Loucy (cell line): ENCODE measurements around the gene NAA30.

Source experiments
- H2AFZ ChIP-seq: fragments of 200-600 bp; sonication (generic); 2 replicates; pipeline ENCODE4 v1.6.0; 2016; ENCODE audit warnings: antibody characterized with exemption, mild to moderate bottlenecking, low read length, moderate library complexity
- H3F3A ChIP-seq: fragments of 200-600 bp; 2 replicates; pipeline ENCODE4 v1.6.0; 2016; ENCODE audit warnings: antibody characterized with exemption, low read depth, mild to moderate bottlenecking
- H3K27me3 ChIP-seq: fragments of 200-600 bp; sonication (generic); 2 replicates; pipeline ENCODE4 v1.6.1; 2014; ENCODE audit warnings: low read length, mild to moderate bottlenecking; ENCODE audit not compliant: insufficient read depth, poor library complexity, severe bottlenecking
- H3K36me3 ChIP-seq: fragments of 200-600 bp; sonication (generic); 2 replicates; pipeline ENCODE4 v1.6.1; 2016; ENCODE audit warnings: low read length; ENCODE audit not compliant: insufficient read depth
- H3K4me1 ChIP-seq: fragments of 200-600 bp; sonication (generic); 2 replicates; pipeline ENCODE4 v1.5.1; 2014; ENCODE audit warnings: low read length, mild to moderate bottlenecking; ENCODE audit not compliant: insufficient read depth, poor library complexity, severe bottlenecking
- H3K4me2 ChIP-seq: fragments of 200-600 bp; sonication (generic); 2 replicates; pipeline ENCODE4 v1.6.0; 2014; ENCODE audit warnings: antibody characterized with exemption, low read length, low read depth, mild to moderate bottlenecking; ENCODE audit not compliant: poor library complexity, severe bottlenecking
- H3K4me3 ChIP-seq: fragments of 200-600 bp; sonication (generic); 2 replicates; pipeline ENCODE4 v1.5.1; 2014; ENCODE audit warnings: low read length, mild to moderate bottlenecking, mixed read lengths; ENCODE audit not compliant: poor library complexity, severe bottlenecking
- H3K79me2 ChIP-seq: fragments of 200-600 bp; sonication (generic); 2 replicates; pipeline ENCODE4 v1.6.1; 2014; ENCODE audit warnings: low read length; ENCODE audit not compliant: insufficient read depth
- H3K9ac ChIP-seq: fragments of 200-600 bp; sonication (generic); 2 replicates; pipeline ENCODE4 v1.6.0; 2014; ENCODE audit warnings: mild to moderate bottlenecking, low read depth, low read length, moderate library complexity; ENCODE audit not compliant: poor library complexity, severe bottlenecking
- H3K9me2 ChIP-seq: fragments of 200-600 bp; sonication (generic); replicated peaks from 2 replicates; pipeline ENCODE4 v1.6.1; 2016; ENCODE audit warnings: low read depth, low read length, mixed read lengths
- H3K9me3 ChIP-seq: fragments of 200-600 bp; sonication (generic); 2 replicates; pipeline ENCODE4 v1.6.1; 2014; ENCODE audit warnings: mild to moderate bottlenecking, antibody characterized with exemption, low read length, low read depth; ENCODE audit not compliant: insufficient read depth
- H4K20me1 ChIP-seq: fragments of 200-600 bp; sonication (generic); 2 replicates; pipeline ENCODE4 v1.6.0; 2014; ENCODE audit warnings: antibody characterized with exemption, low read length, mild to moderate bottlenecking; ENCODE audit not compliant: insufficient read depth, poor library complexity, severe bottlenecking
- EZH2phosphoT487 ChIP-seq: fragments of 200-600 bp; IDR thresholded peaks from 2 replicates; pipeline ENCODE4 v1.6.1; 2018; ENCODE audit warnings: antibody characterized with exemption, mild to moderate bottlenecking, moderate library complexity, borderline replicate concordance
- TF ChIP-seq, protein P1 (sequence below): fragments of 200-600 bp; sonication (generic); conservative IDR thresholded peaks from 2 replicates; pipeline ENCODE4 v1.5.1; 2014; ENCODE audit warnings: mild to moderate bottlenecking, antibody characterized with exemption, low read length

Gene NAA30

GRCh38 chr14:57375156-57375555 lies 15.2 kb upstream of the NAA30 start:
- no peak overlapping the region for H2AFZ ChIP-seq
- H3F3A ChIP-seq: no peaks in the 10 kb centered on the region
- no peaks in the 10 kb centered on the region for H4K20me1 ChIP-seq
- no peak overlapping the region for H3K4me3 ChIP-seq
- H3K4me2 ChIP-seq: no peak overlapping the region
- H3K9ac ChIP-seq: no peak overlapping the region
- no peaks in the 10 kb centered on the region for H3K27me3 ChIP-seq
- H3K79me2 ChIP-seq: no peaks in the 10 kb centered on the region
- no peaks in the 10 kb centered on the region for H3K9me3 ChIP-seq
- TF ChIP-seq, protein P1, sequence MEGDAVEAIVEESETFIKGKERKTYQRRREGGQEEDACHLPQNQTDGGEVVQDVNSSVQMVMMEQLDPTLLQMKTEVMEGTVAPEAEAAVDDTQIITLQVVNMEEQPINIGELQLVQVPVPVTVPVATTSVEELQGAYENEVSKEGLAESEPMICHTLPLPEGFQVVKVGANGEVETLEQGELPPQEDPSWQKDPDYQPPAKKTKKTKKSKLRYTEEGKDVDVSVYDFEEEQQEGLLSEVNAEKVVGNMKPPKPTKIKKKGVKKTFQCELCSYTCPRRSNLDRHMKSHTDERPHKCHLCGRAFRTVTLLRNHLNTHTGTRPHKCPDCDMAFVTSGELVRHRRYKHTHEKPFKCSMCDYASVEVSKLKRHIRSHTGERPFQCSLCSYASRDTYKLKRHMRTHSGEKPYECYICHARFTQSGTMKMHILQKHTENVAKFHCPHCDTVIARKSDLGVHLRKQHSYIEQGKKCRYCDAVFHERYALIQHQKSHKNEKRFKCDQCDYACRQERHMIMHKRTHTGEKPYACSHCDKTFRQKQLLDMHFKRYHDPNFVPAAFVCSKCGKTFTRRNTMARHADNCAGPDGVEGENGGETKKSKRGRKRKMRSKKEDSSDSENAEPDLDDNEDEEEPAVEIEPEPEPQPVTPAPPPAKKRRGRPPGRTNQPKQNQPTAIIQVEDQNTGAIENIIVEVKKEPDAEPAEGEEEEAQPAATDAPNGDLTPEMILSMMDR: no peak
- no peak for TF ChIP-seq EZH2phosphoT487
- H3K4me1 ChIP-seq: peaks cover 2% of the 10 kb centered on the region
- H3K36me3 ChIP-seq: no peaks in the 10 kb centered on the region
- H3K9me2 ChIP-seq: no peaks in the 10 kb centered on the region

DNA sequence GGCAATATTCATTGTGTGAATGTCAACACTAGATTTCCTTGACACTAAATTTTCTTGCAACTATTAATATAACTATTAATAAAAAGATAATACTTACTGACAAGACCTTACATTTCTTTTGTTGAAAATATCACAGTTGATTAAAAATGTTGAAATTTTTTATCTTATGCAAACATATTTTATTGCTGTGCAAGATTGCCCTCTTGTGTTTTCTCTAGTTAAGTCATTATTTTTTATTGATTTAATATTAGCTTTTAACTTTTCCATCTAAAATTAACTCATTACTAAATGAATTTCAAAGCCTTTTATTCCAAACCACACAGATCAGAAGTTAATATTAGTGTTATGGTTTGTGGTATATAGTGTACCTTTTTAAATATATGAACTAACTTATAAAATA lies 11.7 kb upstream of the NAA30 start:
- H3K36me3 ChIP-seq: no peaks in the 10 kb centered on the region
- no peak overlapping the region for H3K4me3 ChIP-seq
- H3F3A ChIP-seq: no peaks in the 10 kb centered on the region
- H3K79me2 ChIP-seq: no peaks in the 10 kb centered on the region
- no peak overlapping the region for H3K4me2 ChIP-seq
- no peak overlapping the region for H3K9ac ChIP-seq
- H3K9me3 ChIP-seq: no peaks in the 10 kb centered on the region
- H3K27me3 ChIP-seq: no peaks in the 10 kb centered on the region
- TF ChIP-seq, protein P1: no peak; the same call in 1 of the 2 replicates
- no peak for TF ChIP-seq EZH2phosphoT487
- no peaks in the 10 kb centered on the region for H4K20me1 ChIP-seq
- H3K4me1 ChIP-seq: peaks cover 2% of the 10 kb centered on the region
- H3K9me2 ChIP-seq: no peaks in the 10 kb centered on the region
- no peak overlapping the region for H2AFZ ChIP-seq

DNA sequence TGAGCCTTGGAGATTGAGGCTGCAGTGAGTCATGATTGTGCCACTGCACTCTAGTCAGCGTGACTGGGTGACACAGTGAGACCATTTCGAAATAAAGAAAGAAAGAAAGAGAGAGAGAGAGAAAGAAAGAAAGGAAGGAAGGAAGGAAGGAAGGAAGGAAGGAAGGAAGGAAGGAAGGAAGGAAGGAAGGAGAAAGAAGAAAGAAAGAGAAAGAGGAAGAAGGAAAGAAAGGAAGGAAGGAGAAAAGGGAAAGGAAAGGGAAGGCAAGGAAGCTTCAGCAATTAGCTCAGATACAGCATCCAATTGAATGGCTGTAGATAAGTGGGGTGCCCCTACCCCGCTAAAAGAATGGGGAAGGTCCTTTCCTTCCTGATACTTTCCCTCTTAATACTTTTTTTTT lies 9.5 kb upstream of the NAA30 start:
- Histone ChIP-seq H4K20me1 (no peaks in the 10 kb centered on the region), H3K27me3 (no peaks in the 10 kb centered on the region), H3K4me3 (no peak overlapping the region), H2AFZ (peak overlapping the region; percentile 61), H3K79me2 (no peaks in the 10 kb centered on the region), H3K4me2 (no peak overlapping the region), H3K9ac (no peak overlapping the region), H3K36me3 (no peaks in the 10 kb centered on the region), H3K4me1 (no peaks in the 10 kb centered on the region), H3K9me2 (no peaks in the 10 kb centered on the region), H3F3A (no peaks in the 10 kb centered on the region), H3K9me3 (no peaks in the 10 kb centered on the region)
- no peak for TF ChIP-seq EZH2phosphoT487
- TF ChIP-seq, protein P1: no peak
